ENCODE data around the gene GTF2A1L. TPM values are rescaled to one million over a fixed set of nuclear protein-coding genes. Genes with fewer than 3 reads are reported as not detected.

The GTF2A1L gene
- 4.6 TPM in 1 of 2 replicates, not detected in the other for total RNA-seq

GRCh38 chr2:48617618-48618017 is at the start of gene GTF2A1L:
Gene GTF2A1L, plus strand, starts transcription at chr2:48617856. Its CDS starts 19 bp downstream, at chr2:48617875.

Small RNA genes lying within 50 kb of the gene (small RNA-seq; reads per million reads assigned to genes)
- gene TPT1P11, result not detected

Other genes starting within 250 kb of the GTF2A1L start
- 13.7 and 18.2 TPM in 2 replicates for gene PPP1R21, start 177.1 kb upstream of the GTF2A1L start, total RNA-seq
- gene STON1, start 87.7 kb upstream of the GTF2A1L start, total RNA-seq, result 26.8 and 32.1 TPM in 2 replicates
- gene LHCGR, start 137.9 kb downstream of the GTF2A1L start, total RNA-seq, result 0.32 and 0.39 TPM in 2 replicates